Left renal cortex interstitium (tissue), 4 donors: ENCODE data around the gene VENTX. TPM values are rescaled to one million over a fixed set of nuclear protein-coding genes. Genes with fewer than 3 reads are reported as not detected.
"Not testable (repeated sequence)": the region's sequence is repeated elsewhere in the genome, so short reads cannot be mapped to it uniquely, and the experiment has no call there.

Experiments used
- DNase-seq, 4 donors: peaks; one replicate each; pipeline ENCODE4 v3.0.0-alpha.2; 2013; ENCODE audit warnings: low read depth in 4 of 4, low spot score in 2 of 4, missing footprints in 1 of 4
- polyA plus RNA-seq, 4 donors: library from polyadenylated mRNA; unstranded; fragments of 120-200 nt; gene quantifications; one replicate each; pipeline ENCODE4 v1.2.1, GENCODE V29; 2013; ENCODE audit not compliant: insufficient read length in 4 of 4

VENTX gene
- polyA plus RNA-seq, 4 donors: 0.08 to 0.24 (median 0.15) TPM

- no peak for DNase-seq
These were observed 15.8 kb downstream of the VENTX start for GRCh38 chr10:133253361-133253955.

- no peak for DNase-seq
These were observed 16.9 kb downstream of the VENTX start for GRCh38 chr10:133254421-133255120.

GRCh38 chr10:133255323-133255722 is 17.7 kb downstream of the VENTX start:
- DNase-seq: no peak

- DNase-seq: no peak
These were observed 19.9 kb downstream of the VENTX start for GRCh38 chr10:133257489-133258065.

- no peak for DNase-seq
These were observed 20.6 kb downstream of the VENTX start for GRCh38 chr10:133258066-133258817.

GRCh38 chr10:133258818-133259601 is 21.4 kb downstream of the VENTX start:
- DNase-seq: no peak

GRCh38 chr10:133259602-133259989 is 21.9 kb downstream of the VENTX start:
- DNase-seq: no peak

- no peak for DNase-seq
These were observed 23.5 kb downstream of the VENTX start for GRCh38 chr10:133260895-133261725.

GRCh38 chr10:133261726-133262325 is 24.2 kb downstream of the VENTX start:
- no peak for DNase-seq

GRCh38 chr10:133262696-133263095 is 25.0 kb downstream of the VENTX start:
- DNase-seq: no peak

GRCh38 chr10:133263674-133264073 is 26.0 kb downstream of the VENTX start:
- no peak for DNase-seq

GRCh38 chr10:133264461-133264860 is 26.8 kb downstream of the VENTX start:
- DNase-seq: no peak

- DNase-seq: not testable (repeated sequence)
These were observed 27.4 kb downstream of the VENTX start for GRCh38 chr10:133265052-133265451.

- DNase-seq: no peak
These were observed 28.6 kb downstream of the VENTX start for GRCh38 chr10:133266056-133266795.

- DNase-seq: no peak
These were observed 29.6 kb downstream of the VENTX start for GRCh38 chr10:133267293-133267692.

GRCh38 chr10:133267829-133268228 is 30.2 kb downstream of the VENTX start:
- no peak for DNase-seq

GRCh38 chr10:133268532-133268931 is 30.9 kb downstream of the VENTX start:
- DNase-seq: no peak

- no peak for DNase-seq
These were observed 31.7 kb downstream of the VENTX start for GRCh38 chr10:133269367-133269766.

GRCh38 chr10:133270204-133270603 is 32.5 kb downstream of the VENTX start:
- no peak for DNase-seq
